Effector memory CD8-positive, alpha-beta T cell (primary cell): Measurements from ENCODE around the gene ACSL1.
A peak's percentile ranks its signal among the peaks of the same experiment; 100 is the strongest.

Source experiments
- ATAC-seq: fragments of 150-1000 bp; cut with Tn5 transposase; replicated peaks from 2 replicates; pipeline ENCODE4 v1.10.0; 2021; ENCODE audit warnings: mild to moderate bottlenecking, moderate library complexity
- DNase-seq, 3 experiments: peaks; one replicate each; pipeline ENCODE4 v3.0.0; 2021
- H3K27ac Mint-ChIP-seq, 2 donors: one replicate each; pipeline ENCODE4 v1.8.0; 2022; ENCODE audit warnings: mild to moderate bottlenecking in 2 of 2, mixed read lengths in 2 of 2, moderate library complexity in 2 of 2
- H3K27me3 Mint-ChIP-seq, 2 donors: one replicate each; pipeline ENCODE4 v1.8.0; 2022; ENCODE audit warnings: mixed read lengths in 2 of 2
- H3K36me3 Mint-ChIP-seq: one replicate; pipeline ENCODE4 v1.8.0; 2022; ENCODE audit warnings: mild to moderate bottlenecking, moderate library complexity, mixed read lengths; ENCODE audit not compliant: insufficient read depth
- H3K4me1 Mint-ChIP-seq, 2 donors: one replicate each; pipeline ENCODE4 v1.8.0; 2022; ENCODE audit warnings: low read depth in 2 of 2, mixed read lengths in 2 of 2
- H3K4me3 Mint-ChIP-seq, 2 donors: one replicate each; pipeline ENCODE4 v1.8.0; 2022; ENCODE audit warnings: mild to moderate bottlenecking in 2 of 2, mixed read lengths in 2 of 2, moderate library complexity in 2 of 2
- H3K9me3 Mint-ChIP-seq, 2 donors: one replicate each; pipeline ENCODE4 v1.8.0; 2022; ENCODE audit warnings: mixed read lengths in 2 of 2

Gene ACSL1

GRCh38 chr4:184719407-184719806, 106.4 kb downstream of the ACSL1 start:
- no peak for ATAC-seq
- H3K36me3 Mint-ChIP-seq = peaks cover 7% of the 10 kb centered on the region
- peaks cover 0 to 4% of the 10 kb centered on the region in 2 donors for H3K4me1 Mint-ChIP-seq

GRCh38 chr4:184715526-184715925, 110.2 kb downstream of the ACSL1 start:
- Mint-ChIP-seq H3K4me1 (peaks cover 0 to 4% of the 10 kb centered on the region in 2 donors), H3K36me3 (peaks cover 7% of the 10 kb centered on the region), H3K27me3 (no peaks in the 10 kb centered on the region), H3K9me3 (peaks cover 0 to 7% of the 10 kb centered on the region in 2 donors), H3K4me3 (no peak overlapping the region), H3K27ac (no peak overlapping the region)
- DNase-seq (no peak), ATAC-seq (no peak)

More at GRCh38 chr4:184719407-184719806, 106.4 kb downstream of the ACSL1 start:
- H3K27ac Mint-ChIP-seq = no peak overlapping the region
- no peaks in the 10 kb centered on the region for H3K27me3 Mint-ChIP-seq
- DNase-seq = no peak
- H3K9me3 Mint-ChIP-seq = peaks cover 2 to 16% of the 10 kb centered on the region in 2 donors
- no peak overlapping the region for H3K4me3 Mint-ChIP-seq

GRCh38 chr4:184713887-184714286, 111.9 kb downstream of the ACSL1 start:
- Mint-ChIP-seq H3K27me3 (no peaks in the 10 kb centered on the region), H3K27ac (peak overlapping the region in 1 of 2 donors; percentile 47), H3K4me3 (no peak overlapping the region), H3K36me3 (peaks cover 7% of the 10 kb centered on the region), H3K4me1 (peaks cover 0 to 3% of the 10 kb centered on the region in 2 donors), H3K9me3 (no peaks in the 10 kb centered on the region)
- ATAC-seq (no peak), DNase-seq (no peak)

GRCh38 chr4:184712322-184712721, 113.4 kb downstream of the ACSL1 start:
- ATAC-seq (no peak), DNase-seq (no peak)
- H3K27me3 Mint-ChIP-seq = no peaks in the 10 kb centered on the region
- H3K27ac Mint-ChIP-seq = no peak overlapping the region
- H3K9me3 Mint-ChIP-seq = no peaks in the 10 kb centered on the region
- H3K4me1 Mint-ChIP-seq = no peaks in the 10 kb centered on the region
- H3K4me3 Mint-ChIP-seq = no peak overlapping the region
- H3K36me3 Mint-ChIP-seq = no peaks in the 10 kb centered on the region

GRCh38 chr4:184706453-184706852, 119.3 kb downstream of the ACSL1 start:
- ATAC-seq (no peak), DNase-seq (no peak)
- H3K27ac Mint-ChIP-seq = peak overlapping the region in 1 of 2 donors; percentile 66
- H3K9me3 Mint-ChIP-seq = no peaks in the 10 kb centered on the region
- no peaks in the 10 kb centered on the region for H3K27me3 Mint-ChIP-seq
- no peak overlapping the region for H3K4me3 Mint-ChIP-seq
- H3K36me3 Mint-ChIP-seq = peaks cover 4% of the 10 kb centered on the region
- no peaks in the 10 kb centered on the region for H3K4me1 Mint-ChIP-seq

- Mint-ChIP-seq H3K4me1 (no peaks in the 10 kb centered on the region), H3K27me3 (no peaks in the 10 kb centered on the region), H3K9me3 (no peaks in the 10 kb centered on the region), H3K4me3 (peak overlapping the region in 1 of 2 donors; percentile 45), H3K36me3 (peaks cover 4% of the 10 kb centered on the region), H3K27ac (peak overlapping the region in 1 of 2 donors; percentile 7)
- ATAC-seq (peak; percentile 33), DNase-seq (no peak)
These were observed 120.1 kb downstream of the ACSL1 start for GRCh38 chr4:184705692-184706091.
